SK-N-SH (cell line): ENCODE data around the gene SPECC1L. TPM values are rescaled to one million over a fixed set of nuclear protein-coding genes. Genes with fewer than 3 reads are reported as not detected.

Experiments used
- CTCF ChIA-PET: fragments of 300-600, 350-600 bp; formaldehyde crosslinking; extraction: SDS; loops from one replicate; lab custom pipeline; 2021; lab: Yijun Ruan, JAX
- POLR2A ChIA-PET: fragments of 350-600 bp; sonication (Branson Sonifier 250); formaldehyde crosslinking; extraction: SDS; loops from one replicate; lab custom pipeline; 2020; ENCODE audit warnings: antibody characterized with exemption, inconsistent platforms; lab: Yijun Ruan, JAX
- DNase-seq: peaks from one replicate; pipeline ENCODE4 v3.0.0; 2012
- H2AFZ ChIP-seq: fragments of 200-600 bp; sonication (generic); 2 replicates; pipeline ENCODE4 v1.8.1; 2016; ENCODE audit warnings: antibody characterized with exemption, mild to moderate bottlenecking, low read depth
- H3F3A ChIP-seq: fragments of 200-600 bp; sonication (generic); replicated peaks from 2 replicates; pipeline ENCODE3; 2016; ENCODE audit warnings: antibody characterized with exemption, mild to moderate bottlenecking; ENCODE audit not compliant: insufficient read depth
- H3K27ac ChIP-seq, 2 experiments: fragments of 200-500 bp in 1 of 2; fragments of 200-600 bp in 1 of 2; sonication (Bioruptor generic) in 1 of 2; sonication (generic), shearing (Covaris generic) in 1 of 2; 2 replicates each; pipeline versions ENCODE4 v1.5.1 to v1.6.1; 2014 to 2016; ENCODE audit warnings: low read depth in 2 of 2, inconsistent platforms in 1 of 2, low read length in 1 of 2, mild to moderate bottlenecking in 1 of 2, mixed read lengths in 1 of 2
- H3K27me3 ChIP-seq: fragments of 200-600 bp; sonication (generic), shearing (Covaris generic); 2 replicates; pipeline ENCODE4 v1.6.1; 2016; ENCODE audit warnings: mixed run types; ENCODE audit not compliant: insufficient read depth
- H3K36me3 ChIP-seq, 2 experiments: fragments of 200-500 bp in 1 of 2; fragments of 200-600 bp in 1 of 2; sonication (Bioruptor generic) in 1 of 2; sonication (generic) in 1 of 2; replicated peaks in 1 of 2; 2 replicates each; pipeline versions ENCODE3 to v1.5.1; 2014 to 2016; ENCODE audit warnings: low read length in 1 of 2, mild to moderate bottlenecking in 1 of 2; ENCODE audit not compliant: insufficient read depth in 2 of 2, control insufficient read depth in 1 of 2
- H3K4me1 ChIP-seq, 2 experiments: fragments of 200-500 bp in 1 of 2; fragments of 200-600 bp in 1 of 2; sonication (Bioruptor generic) in 1 of 2; sonication (generic), shearing (Covaris generic) in 1 of 2; 2 replicates each; pipeline versions ENCODE4 v1.5.1 to v1.6.1; 2014 to 2016; ENCODE audit warnings: low read depth in 1 of 2, low read length in 1 of 2, mixed run types in 1 of 2; ENCODE audit not compliant: insufficient read depth in 2 of 2, control insufficient read depth in 1 of 2
- H3K4me2 ChIP-seq: fragments of 200-600 bp; sonication (generic), shearing (Covaris generic); 2 replicates; pipeline ENCODE4 v1.6.1; 2017; ENCODE audit warnings: mixed run types
- H3K4me3 ChIP-seq, 2 experiments: fragments of 200-500 bp in 1 of 2; fragments of 200-600 bp in 1 of 2; sonication (Bioruptor generic) in 1 of 2; sonication (generic), shearing (Covaris generic) in 1 of 2; 2 replicates each; pipeline versions ENCODE4 v1.5.1 to v1.8.1; 2014 to 2016; ENCODE audit warnings: low read depth in 2 of 2, inconsistent platforms in 1 of 2, low read length in 1 of 2, mild to moderate bottlenecking in 1 of 2, mixed read lengths in 1 of 2, moderate library complexity in 1 of 2
- H3K79me2 ChIP-seq: fragments of 200-600 bp; sonication (generic); 2 replicates; pipeline ENCODE4 v1.8.1; 2017; ENCODE audit warnings: mild to moderate bottlenecking; ENCODE audit not compliant: insufficient read depth
- H3K9ac ChIP-seq: fragments of 200-600 bp; sonication (generic); 2 replicates; pipeline ENCODE4 v1.6.1; 2017; ENCODE audit warnings: mixed run types
- H3K9me2 ChIP-seq: fragments of 200-600 bp; sonication (generic); 2 replicates; pipeline ENCODE4 v1.6.1; 2017; ENCODE audit warnings: mixed run types
- H3K9me3 ChIP-seq: fragments of 200-600 bp; sonication (generic); 2 replicates; pipeline ENCODE4 v1.6.1; 2017; ENCODE audit warnings: mixed run types, mild to moderate bottlenecking, moderate library complexity
- H4K20me1 ChIP-seq: fragments of 200-600 bp; sonication (generic); 2 replicates; pipeline ENCODE4 v1.6.1; 2017; ENCODE audit warnings: mild to moderate bottlenecking, mixed run types; ENCODE audit not compliant: insufficient read depth
- ELF1 ChIP-seq: IDR thresholded peaks from 2 replicates; pipeline ENCODE4 v1.4.0; 2012
- EZH2phosphoT487 ChIP-seq: fragments of 200-600 bp; sonication (generic); IDR thresholded peaks from 2 replicates; pipeline ENCODE4 v1.6.1; 2017; ENCODE audit warnings: low read depth, mixed run types, mild to moderate bottlenecking, antibody characterized with exemption, moderate library complexity, borderline replicate concordance
- FOSL2 ChIP-seq: IDR thresholded peaks from 2 replicates; pipeline ENCODE4 v1.4.0; 2012; ENCODE audit warnings: low read depth, mild to moderate bottlenecking, moderate library complexity, borderline replicate concordance
- FOXJ3 ChIP-seq: sonication (generic); formaldehyde crosslinking; IDR thresholded peaks from 2 replicates; pipeline ENCODE4 v1.5.1; 2020; ENCODE audit warnings: mild to moderate bottlenecking, missing genetic modification reagents
- FOXM1 ChIP-seq: IDR thresholded peaks from 2 replicates; pipeline ENCODE4 v1.4.0; 2012; ENCODE audit warnings: low read depth, mild to moderate bottlenecking
- IRF3 ChIP-seq: fragments of 150-350 bp; IDR thresholded peaks from 2 replicates; pipeline ENCODE4 v1.6.1; 2016; ENCODE audit warnings: mild to moderate bottlenecking, low read depth, low read length
- JUND ChIP-seq: IDR thresholded peaks from 2 replicates; pipeline ENCODE4 v1.4.0; 2012
- POLR2AphosphoS5 ChIP-seq: IDR thresholded peaks from 2 replicates; pipeline ENCODE4 v1.6.1; 2012; ENCODE audit warnings: low read depth, low read length
- RAD21 ChIP-seq: IDR thresholded peaks from 2 replicates; pipeline ENCODE4 v1.6.1; 2012; ENCODE audit warnings: mild to moderate bottlenecking, low read length
- REST ChIP-seq: IDR thresholded peaks from 2 replicates; pipeline ENCODE4 v1.6.1; 2012; ENCODE audit warnings: mild to moderate bottlenecking, low read depth, low read length, moderate library complexity
- RXRA ChIP-seq: IDR thresholded peaks from 2 replicates; pipeline ENCODE4 v1.4.0; 2012; ENCODE audit warnings: low read depth, mild to moderate bottlenecking, borderline replicate concordance
- SIN3A ChIP-seq: IDR thresholded peaks from 2 replicates; pipeline ENCODE4 v1.6.1; 2012; ENCODE audit warnings: low read depth, mild to moderate bottlenecking, low read length, moderate library complexity, borderline replicate concordance
- TAF1 ChIP-seq: IDR thresholded peaks from 2 replicates; pipeline ENCODE4 v1.6.1; 2012; ENCODE audit warnings: low read depth, mild to moderate bottlenecking, low read length, moderate library complexity, borderline replicate concordance
- TCF12 ChIP-seq: IDR thresholded peaks from 2 replicates; pipeline ENCODE4 v1.4.0; 2012
- USF1 ChIP-seq: IDR thresholded peaks from 2 replicates; pipeline ENCODE4 v1.4.0; 2012; ENCODE audit warnings: low read depth, borderline replicate concordance
- YY1 ChIP-seq: IDR thresholded peaks from 2 replicates; pipeline ENCODE4 v1.4.0; 2012; ENCODE audit warnings: low read depth, mild to moderate bottlenecking
- WGBS: methylation state at CpG from one replicate; pipeline ENCODE4 v1.1.6; 2017; ENCODE audit warnings: low lambda C conversion rate; 5-methylcytosine and 5-hydroxymethylcytosine counted together
- polyA plus RNA-seq, 3 experiments: library from polyadenylated mRNA; depleted of rRNA; stranded (reverse); fragments of >200 nt; gene quantifications; 2 replicates each; pipeline ENCODE4 v1.2.3, GENCODE V29; 2012
- TF ChIP-seq, protein P1 (sequence below): IDR thresholded peaks from 2 replicates; pipeline ENCODE4; 2012

SPECC1L gene
- polyA plus RNA-seq, 1 of the 3 experiments (the other 2 are of a cell fraction) = 22.9 TPM

DNA sequence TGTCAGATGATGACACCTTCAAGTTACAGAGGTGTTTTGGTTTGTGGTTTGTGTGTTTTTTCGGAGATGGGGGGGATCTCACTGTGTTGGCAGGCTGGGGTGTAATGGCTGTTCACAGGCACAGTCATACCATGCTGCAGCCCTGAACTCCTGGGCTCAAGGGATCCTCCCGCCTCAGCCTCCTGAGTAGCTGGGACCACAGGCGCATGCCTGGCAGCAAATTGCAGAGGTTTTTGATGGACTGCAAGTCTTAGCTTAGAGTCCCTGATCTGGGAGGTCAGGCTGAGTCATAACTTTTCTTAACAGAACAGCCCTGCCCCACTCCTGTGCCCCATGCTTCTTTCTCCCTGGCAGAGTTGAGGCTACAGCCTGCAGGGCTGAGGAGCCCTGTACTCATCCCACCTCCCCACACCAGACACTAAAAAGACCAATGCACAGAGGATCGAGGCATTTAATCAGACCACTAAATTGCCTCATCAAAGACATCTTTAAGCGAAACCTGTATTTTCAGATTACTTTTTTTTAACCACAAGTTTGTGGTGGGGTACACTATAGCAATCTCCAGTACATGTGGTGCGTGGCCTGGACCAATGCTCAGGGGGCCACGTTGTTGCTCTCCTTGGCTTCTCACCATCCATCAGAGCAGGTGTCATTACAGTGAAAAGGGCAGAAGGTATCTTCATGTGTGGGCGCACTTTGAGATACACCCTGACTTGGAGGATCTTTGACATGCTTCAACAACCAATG lies 139.7 kb downstream of the SPECC1L start:
- no peak overlapping the region for H3K4me2 ChIP-seq
- 100% methylated on average over 6 of the region's 8 CpGs for WGBS
- no peaks in the 10 kb centered on the region for H3F3A ChIP-seq
- no peak overlapping the region for H2AFZ ChIP-seq
- CTCF ChIA-PET = interaction anchor here (0.7 to 2.4 kb wide), 3 partner anchors 11 to 70 kb away, joined by 3 to 21 read pairs (median 6); no protein-coding TSS in a partner anchor
- peaks cover 12% of the 10 kb centered on the region for H4K20me1 ChIP-seq
- DNase-seq = peak; percentile 6
- no peaks in the 10 kb centered on the region for H3K9me3 ChIP-seq
- peaks cover 6 to 50% of the 10 kb centered on the region in 2 experiments; a peak in 2 of 4 replicates for H3K4me1 ChIP-seq
- no peak overlapping the region for H3K4me3 ChIP-seq
- peak overlapping the region in 1 of 2 experiments; percentile 18; a peak in 1 of 4 replicates for H3K27ac ChIP-seq
- no peak overlapping the region for H3K9ac ChIP-seq
- TF ChIP-seq REST = 0 out of 2 replicates have a peak, but pooled peaks have one; percentile 13
- TF ChIP-seq JUND = no peak
- no peak for TF ChIP-seq FOXM1
- TF ChIP-seq FOSL2 = no peak
- TF ChIP-seq FOXJ3 = no peak
- TF ChIP-seq SIN3A = no peak
- TF ChIP-seq POLR2AphosphoS5 = no peak
- no peak for TF ChIP-seq ELF1
- no peak for TF ChIP-seq RAD21
- no peak for TF ChIP-seq IRF3
- TF ChIP-seq RXRA = no peak
- TF ChIP-seq, protein P1, sequence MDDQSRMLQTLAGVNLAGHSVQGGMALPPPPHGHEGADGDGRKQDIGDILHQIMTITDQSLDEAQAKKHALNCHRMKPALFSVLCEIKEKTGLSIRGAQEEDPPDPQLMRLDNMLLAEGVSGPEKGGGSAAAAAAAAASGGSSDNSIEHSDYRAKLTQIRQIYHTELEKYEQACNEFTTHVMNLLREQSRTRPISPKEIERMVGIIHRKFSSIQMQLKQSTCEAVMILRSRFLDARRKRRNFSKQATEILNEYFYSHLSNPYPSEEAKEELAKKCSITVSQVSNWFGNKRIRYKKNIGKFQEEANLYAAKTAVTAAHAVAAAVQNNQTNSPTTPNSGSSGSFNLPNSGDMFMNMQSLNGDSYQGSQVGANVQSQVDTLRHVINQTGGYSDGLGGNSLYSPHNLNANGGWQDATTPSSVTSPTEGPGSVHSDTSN = peak; percentile 43
- TF ChIP-seq TAF1 = no peak
- no peak; the same call in 1 of the 2 replicates for TF ChIP-seq TCF12
- TF ChIP-seq USF1 = no peak
- TF ChIP-seq YY1 = no peak
- no peak for TF ChIP-seq EZH2phosphoT487
- TF ChIP-seq, all 33 proteins: peak for 2
- Histone ChIP-seq H3K79me2 (peaks cover 29% of the 10 kb centered on the region; the same call in 1 of the 2 replicates), H3K36me3 (peaks cover 25 to 41% of the 10 kb centered on the region in 2 experiments), H3K9me2 (no peaks in the 10 kb centered on the region), H3K27me3 (no peaks in the 10 kb centered on the region)
- POLR2A ChIA-PET = interaction anchor here (1.5 kb wide), 1 partner anchor 13 kb away, joined by 5 read pairs; no protein-coding TSS in a partner anchor
